DND-41 (cell line): ENCODE data around the gene CACNA2D3.

Source experiments
- ATAC-seq: fragments of 200-7000 bp; cut with Tn5 transposase; 3 replicates; pipeline ENCODE4 v1.9.1; 2021; ENCODE audit warnings: low read depth; ENCODE audit not compliant: insufficient read depth
- DNase-seq: peaks from one replicate; pipeline ENCODE4 v3.0.0-alpha.2; 2020
- H2AFZ ChIP-seq: 2 replicates; pipeline ENCODE4 v1.6.0; 2012; ENCODE audit warnings: low read depth, low read length
- H3K27ac ChIP-seq: 2 replicates; pipeline ENCODE4 v1.5.1; 2012; ENCODE audit warnings: low read length, inconsistent platforms
- H3K27me3 ChIP-seq: fragments of 200-600 bp; sonication (generic); 2 replicates; pipeline ENCODE4 v1.6.0; 2012; ENCODE audit warnings: low read length, mild to moderate bottlenecking, inconsistent platforms; ENCODE audit not compliant: insufficient read depth, poor library complexity
- H3K36me3 ChIP-seq: 2 replicates; pipeline ENCODE4 v1.5.1; 2012; ENCODE audit warnings: low read length, inconsistent platforms; ENCODE audit not compliant: insufficient read depth
- H3K4me1 ChIP-seq: 2 replicates; pipeline ENCODE4 v1.5.1; 2012; ENCODE audit warnings: mild to moderate bottlenecking, low read length; ENCODE audit not compliant: insufficient read depth
- H3K4me2 ChIP-seq: 2 replicates; pipeline ENCODE4 v1.6.0; 2012; ENCODE audit warnings: mild to moderate bottlenecking, moderate library complexity, low read length, inconsistent platforms; ENCODE audit not compliant: insufficient read depth
- H3K4me3 ChIP-seq, 2 experiments: fragments of 200-600 bp in 1 of 2; shearing (Covaris generic) in 1 of 2; 2 replicates each; pipeline ENCODE4 v1.5.1; 2012 to 2016; ENCODE audit warnings: inconsistent platforms in 2 of 2, low read length in 2 of 2, mild to moderate bottlenecking in 2 of 2, low read depth in 1 of 2, moderate library complexity in 1 of 2
- H3K79me2 ChIP-seq: 2 replicates; pipeline ENCODE4 v1.6.0; 2012; ENCODE audit warnings: low read length, inconsistent platforms; ENCODE audit not compliant: insufficient read depth
- H3K9ac ChIP-seq: 2 replicates; pipeline ENCODE4 v1.6.0; 2012; ENCODE audit warnings: low read depth, mild to moderate bottlenecking, inconsistent platforms, low read length, moderate library complexity
- H3K9me3 ChIP-seq: 2 replicates; pipeline ENCODE4 v1.5.1; 2012; ENCODE audit warnings: low read length, moderate library complexity, mild to moderate bottlenecking, inconsistent platforms; ENCODE audit not compliant: insufficient read depth, severe bottlenecking
- H4K20me1 ChIP-seq: 2 replicates; pipeline ENCODE4 v1.6.0; 2012; ENCODE audit warnings: low read length; ENCODE audit not compliant: insufficient read depth
- CTCF ChIP-seq: IDR thresholded peaks from 2 replicates; pipeline ENCODE4 v1.5.1; 2012; ENCODE audit warnings: borderline replicate concordance, low read length, moderate library complexity, mild to moderate bottlenecking; ENCODE audit not compliant: poor library complexity, severe bottlenecking; ENCODE audit errors: extremely low read depth
- EZH2 ChIP-seq: IDR thresholded peaks from 3 replicates; pipeline ENCODE4 v1.6.1; 2012; ENCODE audit warnings: borderline replicate concordance, low read depth, mild to moderate bottlenecking, moderate library complexity, low read length, inconsistent platforms; ENCODE audit not compliant: severe bottlenecking

CACNA2D3 gene

GRCh38 chr3:54356261-54357045, 234.1 kb downstream of the CACNA2D3 start:
- no peaks in the 10 kb centered on the region for H4K20me1 ChIP-seq
- ATAC-seq, result no peak
- no peak overlapping the region for H3K27ac ChIP-seq
- H3K36me3 ChIP-seq, result no peaks in the 10 kb centered on the region
- no peak overlapping the region for H2AFZ ChIP-seq
- H3K4me3 ChIP-seq, result no peak overlapping the region
- H3K9me3 ChIP-seq, result no peaks in the 10 kb centered on the region
- no peak overlapping the region for H3K4me2 ChIP-seq
- no peak for TF ChIP-seq EZH2
- TF ChIP-seq CTCF, result no peak
- DNase-seq, result no peak
- H3K4me1 ChIP-seq, result no peaks in the 10 kb centered on the region
- H3K27me3 ChIP-seq, result no peaks in the 10 kb centered on the region
- no peak overlapping the region for H3K9ac ChIP-seq
- no peaks in the 10 kb centered on the region for H3K79me2 ChIP-seq

GRCh38 chr3:54357301-54357700, 234.9 kb downstream of the CACNA2D3 start:
- Histone ChIP-seq H3K9ac (no peak overlapping the region), H3K36me3 (no peaks in the 10 kb centered on the region), H3K9me3 (no peaks in the 10 kb centered on the region), H2AFZ (no peak overlapping the region), H3K4me1 (no peaks in the 10 kb centered on the region), H3K79me2 (no peaks in the 10 kb centered on the region), H3K4me2 (no peak overlapping the region), H4K20me1 (no peaks in the 10 kb centered on the region), H3K27me3 (no peaks in the 10 kb centered on the region), H3K27ac (no peak overlapping the region), H3K4me3 (no peak overlapping the region)
- DNase-seq (no peak), ATAC-seq (no peak)
- TF ChIP-seq EZH2, result no peak
- TF ChIP-seq CTCF, result no peak

GRCh38 chr3:54358316-54358715, 236.0 kb downstream of the CACNA2D3 start:
- no peaks in the 10 kb centered on the region for H3K36me3 ChIP-seq
- H3K27me3 ChIP-seq, result no peaks in the 10 kb centered on the region
- no peaks in the 10 kb centered on the region for H3K9me3 ChIP-seq
- no peak for DNase-seq
- H3K4me3 ChIP-seq, result no peak overlapping the region
- H3K4me1 ChIP-seq, result no peaks in the 10 kb centered on the region
- H3K4me2 ChIP-seq, result no peak overlapping the region
- no peak for TF ChIP-seq EZH2
- no peak for TF ChIP-seq CTCF
- no peak for ATAC-seq
- no peaks in the 10 kb centered on the region for H3K79me2 ChIP-seq
- no peak overlapping the region for H3K9ac ChIP-seq
- H4K20me1 ChIP-seq, result no peaks in the 10 kb centered on the region
- H3K27ac ChIP-seq, result no peak overlapping the region
- H2AFZ ChIP-seq, result no peak overlapping the region
